Astrocyte (in vitro differentiated cells and primary cell): Measurements from ENCODE around the gene MMD.

ENCODE experiments used
- CTCF ChIP-seq: IDR thresholded peaks from 2 replicates; pipeline ENCODE4 v1.5.1; 2011; ENCODE audit warnings: low read depth, mild to moderate bottlenecking, inconsistent platforms, low read length, moderate library complexity; ENCODE audit not compliant: insufficient read depth
- EZH2 ChIP-seq: IDR thresholded peaks from 2 replicates; pipeline ENCODE4 v1.6.1; 2012; ENCODE audit warnings: mild to moderate bottlenecking, low read length, inconsistent platforms; ENCODE audit not compliant: insufficient read depth

GRCh38 chr17:55416000-55416399, 5.6 kb downstream of the MMD start:
- TF ChIP-seq CTCF: no peak
- no peak for TF ChIP-seq EZH2
